ENCODE results near the gene MYRIP. TPM values are rescaled to one million over a fixed set of nuclear protein-coding genes. Genes with fewer than 3 reads are reported as not detected.

Gene MYRIP
- polyA plus RNA-seq, 3 donors, result not detected

- TF ChIP-seq, protein P1, sequence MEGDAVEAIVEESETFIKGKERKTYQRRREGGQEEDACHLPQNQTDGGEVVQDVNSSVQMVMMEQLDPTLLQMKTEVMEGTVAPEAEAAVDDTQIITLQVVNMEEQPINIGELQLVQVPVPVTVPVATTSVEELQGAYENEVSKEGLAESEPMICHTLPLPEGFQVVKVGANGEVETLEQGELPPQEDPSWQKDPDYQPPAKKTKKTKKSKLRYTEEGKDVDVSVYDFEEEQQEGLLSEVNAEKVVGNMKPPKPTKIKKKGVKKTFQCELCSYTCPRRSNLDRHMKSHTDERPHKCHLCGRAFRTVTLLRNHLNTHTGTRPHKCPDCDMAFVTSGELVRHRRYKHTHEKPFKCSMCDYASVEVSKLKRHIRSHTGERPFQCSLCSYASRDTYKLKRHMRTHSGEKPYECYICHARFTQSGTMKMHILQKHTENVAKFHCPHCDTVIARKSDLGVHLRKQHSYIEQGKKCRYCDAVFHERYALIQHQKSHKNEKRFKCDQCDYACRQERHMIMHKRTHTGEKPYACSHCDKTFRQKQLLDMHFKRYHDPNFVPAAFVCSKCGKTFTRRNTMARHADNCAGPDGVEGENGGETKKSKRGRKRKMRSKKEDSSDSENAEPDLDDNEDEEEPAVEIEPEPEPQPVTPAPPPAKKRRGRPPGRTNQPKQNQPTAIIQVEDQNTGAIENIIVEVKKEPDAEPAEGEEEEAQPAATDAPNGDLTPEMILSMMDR (IDR thresholded peaks at IDR 0.05), result no peak
- Mint-ChIP-seq H3K4me3 (no peak overlapping the region), H3K27me3 (ENCODE audit: low read depth in 3 of 3) (peaks cover 0 to 2% (median 0%) of the 10 kb centered on the region in 3 donors), H3K27ac (no peak overlapping the region), H3K4me1 (no peaks in the 10 kb centered on the region), H3K9me3 (peaks cover 0 to 7% (median 3%) of the 10 kb centered on the region in 7 donors), H3K36me3 (no peaks in the 10 kb centered on the region)
- Histone ChIP-seq H3K9me3 (replicated peaks in 1 of 2; ENCODE audit: control insufficient read depth in 1 of 2, insufficient read depth in 1 of 2, low read length in 2 of 2) (peaks cover 0 to 4% of the 10 kb centered on the region in 2 donors), H3K9ac (ENCODE audit: insufficient read depth, low read length, poor library complexity, severe bottlenecking) (no peak overlapping the region), H3K4me2 (replicated peaks; ENCODE audit: extremely low read depth, low read length, poor library complexity, severe bottlenecking) (no peak overlapping the region), H3K27ac (ENCODE audit: low read depth in 1 of 2, low read length in 2 of 2) (no peak overlapping the region), H3K4me3 (replicated peaks in 1 of 3; ENCODE audit: low read depth in 2 of 3, low read length in 3 of 3) (no peak overlapping the region), H3K79me2 (ENCODE audit: insufficient read depth, low read length) (no peaks in the 10 kb centered on the region), H3K4me1 (ENCODE audit: control insufficient read depth in 1 of 2, insufficient read depth in 2 of 2, low read length in 2 of 2) (no peaks in the 10 kb centered on the region), H4K20me1 (ENCODE audit: insufficient read depth, low read length) (no peaks in the 10 kb centered on the region), H2AFZ (ENCODE audit: insufficient read depth, low read depth, low read length, poor library complexity, severe bottlenecking) (no peak overlapping the region), H3K36me3 (replicated peaks in 1 of 2; ENCODE audit: control insufficient read depth in 1 of 2, insufficient read depth in 2 of 2, low read length in 2 of 2) (no peaks in the 10 kb centered on the region), H3K27me3 (ENCODE audit: control insufficient read depth in 2 of 2, insufficient read depth in 2 of 2, low read length in 2 of 2) (no peaks in the 10 kb centered on the region)
- intact Hi-C loops (cut with micrococcal nuclease), result no loop called here
- DNase-seq, result no peak
- 98% methylated on average over 4 of the region's 4 CpGs for WGBS (ENCODE audit: insufficient coverage)
These were observed 236.7 kb downstream of the MYRIP start for GRCh38 chr3:40046149-40046548.

DNA sequence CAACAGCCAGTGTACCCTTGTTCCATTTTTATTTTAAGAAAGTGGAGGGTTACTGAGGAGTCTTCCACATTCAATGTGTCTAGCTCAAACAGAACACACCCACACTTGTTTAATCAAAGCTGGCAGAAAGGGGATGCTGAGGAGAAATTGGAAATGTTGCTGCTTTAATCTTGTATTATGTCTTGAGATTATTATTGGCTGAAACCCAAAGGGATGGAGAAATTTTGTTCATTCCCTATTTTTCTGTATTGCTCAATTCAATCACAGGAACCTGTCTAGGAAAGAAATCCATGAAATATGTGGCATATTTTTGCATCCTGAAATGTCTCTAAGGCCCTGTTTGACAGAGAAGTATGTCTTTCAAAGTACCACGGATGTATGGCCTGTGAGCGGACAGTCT lies 238.0 kb downstream of the MYRIP start:
- H3K36me3 ChIP-seq (replicated peaks in 1 of 2; ENCODE audit: control insufficient read depth in 1 of 2, insufficient read depth in 2 of 2, low read length in 2 of 2), result no peaks in the 10 kb centered on the region
- Mint-ChIP-seq H3K36me3 (no peaks in the 10 kb centered on the region), H3K4me1 (no peaks in the 10 kb centered on the region), H3K9me3 (peaks cover 0 to 7% (median 3%) of the 10 kb centered on the region in 7 donors), H3K27ac (no peak overlapping the region), H3K27me3 (ENCODE audit: low read depth in 3 of 3) (peaks cover 0 to 2% (median 0%) of the 10 kb centered on the region in 3 donors), H3K4me3 (no peak overlapping the region)
- peaks cover 0 to 4% of the 10 kb centered on the region in 2 donors for H3K9me3 ChIP-seq (replicated peaks in 1 of 2; ENCODE audit: control insufficient read depth in 1 of 2, insufficient read depth in 1 of 2, low read length in 2 of 2)
- no peaks in the 10 kb centered on the region for H4K20me1 ChIP-seq (ENCODE audit: insufficient read depth, low read length)
- intact Hi-C loops (cut with micrococcal nuclease), result no loop called here
- no peak overlapping the region for H3K9ac ChIP-seq (ENCODE audit: insufficient read depth, low read length, poor library complexity, severe bottlenecking)
- no peaks in the 10 kb centered on the region for H3K4me1 ChIP-seq (ENCODE audit: control insufficient read depth in 1 of 2, insufficient read depth in 2 of 2, low read length in 2 of 2)
- H3K27ac ChIP-seq (ENCODE audit: low read depth in 1 of 2, low read length in 2 of 2), result no peak overlapping the region
- TF ChIP-seq, protein P1 (IDR thresholded peaks at IDR 0.05), result no peak
- H2AFZ ChIP-seq (ENCODE audit: insufficient read depth, low read depth, low read length, poor library complexity, severe bottlenecking), result no peak overlapping the region
- no peaks in the 10 kb centered on the region for H3K79me2 ChIP-seq (ENCODE audit: insufficient read depth, low read length)
- no peak overlapping the region for H3K4me3 ChIP-seq (replicated peaks in 1 of 3; ENCODE audit: low read depth in 2 of 3, low read length in 3 of 3)
- WGBS (ENCODE audit: insufficient coverage), result no CpG with 5 or more reads among the region's 2 CpGs
- no peaks in the 10 kb centered on the region for H3K27me3 ChIP-seq (ENCODE audit: control insufficient read depth in 2 of 2, insufficient read depth in 2 of 2, low read length in 2 of 2)
- H3K4me2 ChIP-seq (replicated peaks; ENCODE audit: extremely low read depth, low read length, poor library complexity, severe bottlenecking), result no peak overlapping the region
- no peak for DNase-seq
